Naive thymus-derived CD4-positive, alpha-beta T cell (primary cell): ENCODE results near the gene RAPGEF5. TPM values are rescaled to one million over a fixed set of nuclear protein-coding genes. Genes with fewer than 3 reads are reported as not detected.

Source experiments
- ATAC-seq: fragments of 150-1000 bp; cut with Tn5 transposase; 2 replicates; pipeline ENCODE4 v1.10.0; 2021; ENCODE audit warnings: mild to moderate bottlenecking, moderate library complexity
- CTCF ChIA-PET: fragments of 350-600 bp; sonication (Branson Sonifier 250); formaldehyde crosslinking; loops from one replicate; lab custom pipeline; 2021; ENCODE audit warnings: antibody characterized with exemption; lab: Charles Lee
- POLR2A ChIA-PET: fragments of 350-600 bp; sonication (Branson Sonifier 250); formaldehyde crosslinking; loops from one replicate; lab custom pipeline; 2021; ENCODE audit warnings: antibody characterized with exemption, inconsistent platforms; lab: Charles Lee
- DNase-seq, 9 donors: peaks; one replicate each; pipeline versions ENCODE4 v3.0.0 to v3.0.0-alpha.2; 2020 to 2022; ENCODE audit warnings: mixed read lengths in 1 of 9
- H3K27ac ChIP-seq: one replicate; pipeline ENCODE4 v1.7.0; 2013; ENCODE audit warnings: mild to moderate bottlenecking, low read depth, low read length, moderate library complexity
- H3K27me3 ChIP-seq, 2 donors: one replicate each; pipeline ENCODE4 v1.7.0; 2013; ENCODE audit warnings: low read length in 2 of 2, mild to moderate bottlenecking in 2 of 2, moderate library complexity in 2 of 2; ENCODE audit not compliant: control insufficient read depth in 2 of 2, insufficient read depth in 2 of 2
- H3K36me3 ChIP-seq, 3 experiments: 1 replicate in 2 of 3; 2 replicates in 1 of 3; pipeline ENCODE4 v1.7.0; 2013; ENCODE audit warnings: low read length in 3 of 3, mild to moderate bottlenecking in 3 of 3, moderate library complexity in 1 of 3; ENCODE audit not compliant: insufficient read depth in 3 of 3, control insufficient read depth in 2 of 3
- H3K4me1 ChIP-seq, 2 donors: one replicate each; pipeline ENCODE4 v1.7.0; 2013; ENCODE audit warnings: low read length in 2 of 2, mild to moderate bottlenecking in 2 of 2, moderate library complexity in 1 of 2; ENCODE audit not compliant: control insufficient read depth in 2 of 2, insufficient read depth in 2 of 2
- H3K4me3 ChIP-seq: 2 replicates; pipeline ENCODE4 v1.7.0; 2013; ENCODE audit warnings: mild to moderate bottlenecking, low read length
- H3K9me3 ChIP-seq, 3 experiments: 1 replicate in 2 of 3; 2 replicates in 1 of 3; pipeline ENCODE4 v1.7.0; 2013; ENCODE audit warnings: low read length in 3 of 3; ENCODE audit not compliant: control insufficient read depth in 2 of 3
- H3K27ac Mint-ChIP-seq, 9 donors: one replicate each; pipeline ENCODE4 v1.8.0; 2020 to 2022; ENCODE audit warnings: mixed read lengths in 9 of 9, mild to moderate bottlenecking in 8 of 9, moderate library complexity in 5 of 9, inconsistent platforms in 2 of 9
- H3K27me3 Mint-ChIP-seq, 5 donors: one replicate each; pipeline ENCODE4 v1.8.0; 2021 to 2022; ENCODE audit warnings: mixed read lengths in 5 of 5, mild to moderate bottlenecking in 1 of 5
- H3K36me3 Mint-ChIP-seq, 5 donors: one replicate each; pipeline ENCODE4 v1.8.0; 2020 to 2022; ENCODE audit warnings: mixed read lengths in 5 of 5, mild to moderate bottlenecking in 3 of 5, inconsistent platforms in 1 of 5
- H3K4me1 Mint-ChIP-seq, 7 donors: one replicate each; pipeline ENCODE4 v1.8.0; 2020 to 2022; ENCODE audit warnings: mixed read lengths in 7 of 7, mild to moderate bottlenecking in 3 of 7, inconsistent platforms in 1 of 7
- H3K4me3 Mint-ChIP-seq, 10 donors: one replicate each; pipeline ENCODE4 v1.8.0; 2020 to 2022; ENCODE audit warnings: mild to moderate bottlenecking in 10 of 10, mixed read lengths in 10 of 10, moderate library complexity in 6 of 10, inconsistent platforms in 2 of 10
- H3K9me3 Mint-ChIP-seq, 11 donors: one replicate each; pipeline ENCODE4 v1.8.0; 2020 to 2022; ENCODE audit warnings: mixed read lengths in 11 of 11, mild to moderate bottlenecking in 4 of 11, inconsistent platforms in 1 of 11, moderate library complexity in 1 of 11
- intact Hi-C, 2 donors: fragments of 100-400 bp; cut with micrococcal nuclease; formaldehyde crosslinking; loops; one replicate each; pipeline ENCODE4 v1.15.1; 2023
- polyA plus RNA-seq, 2 donors: library from polyadenylated mRNA; unstranded; fragments of 300-500 nt; fragmentation: Illumina TruSeq; gene quantifications; one replicate each; pipeline ENCODE4 v1.2.3, GENCODE V29; 2021
- total RNA-seq, 6 experiments: library from RNA in 5 of 6; stranded (reverse) in 5 of 6; gene quantifications; 1 replicate in 5 of 6; 2 replicates in 1 of 6; pipeline ENCODE4 v1.2.3 and lab custom pipeline; 2021 to 2026

The RAPGEF5 gene
- total and polyA plus RNA-seq, 7 experiments from 2014 or later: 0.17 to 0.93 TPM; not detected in 5

DNA sequence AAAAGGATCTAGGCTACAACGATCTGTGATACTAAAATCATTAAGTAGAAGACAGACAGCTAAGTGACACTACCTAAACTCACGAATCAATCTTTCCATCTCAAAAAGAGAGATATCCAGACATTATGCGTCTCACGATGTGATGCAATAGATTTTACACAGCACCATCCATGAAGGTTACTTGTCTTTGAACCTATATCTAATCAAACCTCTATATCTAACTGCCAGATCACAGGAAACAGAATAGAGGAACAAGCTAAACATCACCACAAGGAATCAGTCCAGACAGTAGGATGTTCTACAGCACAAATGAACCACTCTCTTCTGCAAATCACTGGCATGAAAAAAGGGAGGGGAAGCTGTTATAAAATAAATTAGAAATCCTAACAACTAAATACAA lies 4.1 kb downstream of the RAPGEF5 start:
- Mint-ChIP-seq H3K9me3 (peaks cover 1 to 21% (median 7%) of the 10 kb centered on the region in 11 donors), H3K36me3 (peaks cover 0 to 6% (median 0%) of the 10 kb centered on the region in 5 donors), H3K27ac (no peak overlapping the region), H3K4me1 (peaks cover 0 to 14% (median 11%) of the 10 kb centered on the region in 7 donors), H3K4me3 (no peak overlapping the region), H3K27me3 (peaks cover 26 to 55% (median 46%) of the 10 kb centered on the region in 5 donors)
- Histone ChIP-seq H3K4me1 (no peaks in the 10 kb centered on the region), H3K4me3 (no peak overlapping the region), H3K27me3 (no peaks in the 10 kb centered on the region), H3K36me3 (no peaks in the 10 kb centered on the region), H3K27ac (no peak overlapping the region), H3K9me3 (no peaks in the 10 kb centered on the region)
- DNase-seq (no peak), ATAC-seq (no peak)
- intact Hi-C loops: no loop called here
- ChIA-PET CTCF (no interaction called here), POLR2A (no interaction called here)

DNA sequence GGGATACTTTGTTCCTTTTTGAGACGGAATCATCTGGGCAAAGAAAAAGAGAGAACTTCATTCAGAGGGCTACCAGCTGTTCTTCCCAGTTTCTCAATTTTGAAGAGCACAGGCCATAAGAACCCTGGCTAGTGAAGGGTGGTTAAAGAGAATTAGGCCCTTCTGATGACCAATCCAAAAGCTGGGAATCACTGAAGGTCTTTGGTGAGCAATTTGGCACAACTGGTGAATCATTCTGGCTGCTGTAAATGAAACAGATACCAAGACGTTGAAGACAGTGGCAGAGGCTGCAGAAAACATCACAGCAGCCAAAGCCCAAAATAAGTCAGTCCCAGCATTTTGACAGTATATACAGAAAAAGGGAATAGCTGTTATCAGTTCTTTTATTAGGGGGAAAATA lies 5.1 kb downstream of the RAPGEF5 start:
- Mint-ChIP-seq H3K27me3 (peaks cover 21 to 47% (median 42%) of the 10 kb centered on the region in 5 donors), H3K36me3 (peaks cover 0 to 6% (median 0%) of the 10 kb centered on the region in 5 donors)

DNA sequence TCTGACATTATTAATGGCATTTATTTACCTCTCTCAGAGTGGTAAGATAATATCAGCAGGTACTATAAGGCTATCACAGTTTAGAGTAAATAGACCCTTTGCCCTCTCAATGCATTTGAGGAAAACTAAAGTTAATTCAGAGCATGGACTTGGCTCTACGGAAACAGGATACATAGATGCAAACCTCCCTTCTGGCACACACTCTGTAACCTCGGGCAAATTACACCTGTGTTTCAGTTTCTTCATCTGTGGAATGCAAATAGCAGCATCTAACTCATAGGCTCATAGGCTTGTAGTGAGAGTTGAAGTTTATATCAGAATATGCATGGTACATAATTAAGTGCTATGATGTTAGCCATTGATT lies 5.6 kb downstream of the RAPGEF5 start:
- H3K4me3 Mint-ChIP-seq: no peak overlapping the region
- Histone ChIP-seq H3K4me3 (no peak overlapping the region), H3K36me3 (no peaks in the 10 kb centered on the region), H3K9me3 (no peaks in the 10 kb centered on the region), H3K27me3 (no peaks in the 10 kb centered on the region), H3K4me1 (no peaks in the 10 kb centered on the region), H3K27ac (no peak overlapping the region)
- H3K27me3 Mint-ChIP-seq: peaks cover 22 to 50% (median 48%) of the 10 kb centered on the region in 5 donors
- DNase-seq: no peak
- H3K9me3 Mint-ChIP-seq: peaks cover 1 to 21% (median 7%) of the 10 kb centered on the region in 11 donors
- ChIA-PET POLR2A (no interaction called here), CTCF (no interaction called here)
- no peak for ATAC-seq
- H3K4me1 Mint-ChIP-seq: peaks cover 0 to 8% (median 7%) of the 10 kb centered on the region in 7 donors
- H3K36me3 Mint-ChIP-seq: peaks cover 0 to 6% (median 0%) of the 10 kb centered on the region in 5 donors
- H3K27ac Mint-ChIP-seq: no peak overlapping the region
- intact Hi-C loops: no loop called here

More for the DNA sequence above, 5.1 kb downstream of the RAPGEF5 start:
- H3K4me1 ChIP-seq: no peaks in the 10 kb centered on the region
- no peaks in the 10 kb centered on the region for H3K9me3 ChIP-seq
- ChIA-PET CTCF (no interaction called here), POLR2A (no interaction called here)
- DNase-seq (no peak), ATAC-seq (no peak)
- Mint-ChIP-seq H3K27ac (no peak overlapping the region), H3K4me3 (no peak overlapping the region), H3K9me3 (peaks cover 1 to 21% (median 7%) of the 10 kb centered on the region in 11 donors), H3K4me1 (peaks cover 0 to 8% (median 7%) of the 10 kb centered on the region in 7 donors)
- H3K4me3 ChIP-seq: no peak overlapping the region
- H3K27me3 ChIP-seq: no peaks in the 10 kb centered on the region
- no peak overlapping the region for H3K27ac ChIP-seq
- intact Hi-C loops: no loop called here
- H3K36me3 ChIP-seq: no peaks in the 10 kb centered on the region

DNA sequence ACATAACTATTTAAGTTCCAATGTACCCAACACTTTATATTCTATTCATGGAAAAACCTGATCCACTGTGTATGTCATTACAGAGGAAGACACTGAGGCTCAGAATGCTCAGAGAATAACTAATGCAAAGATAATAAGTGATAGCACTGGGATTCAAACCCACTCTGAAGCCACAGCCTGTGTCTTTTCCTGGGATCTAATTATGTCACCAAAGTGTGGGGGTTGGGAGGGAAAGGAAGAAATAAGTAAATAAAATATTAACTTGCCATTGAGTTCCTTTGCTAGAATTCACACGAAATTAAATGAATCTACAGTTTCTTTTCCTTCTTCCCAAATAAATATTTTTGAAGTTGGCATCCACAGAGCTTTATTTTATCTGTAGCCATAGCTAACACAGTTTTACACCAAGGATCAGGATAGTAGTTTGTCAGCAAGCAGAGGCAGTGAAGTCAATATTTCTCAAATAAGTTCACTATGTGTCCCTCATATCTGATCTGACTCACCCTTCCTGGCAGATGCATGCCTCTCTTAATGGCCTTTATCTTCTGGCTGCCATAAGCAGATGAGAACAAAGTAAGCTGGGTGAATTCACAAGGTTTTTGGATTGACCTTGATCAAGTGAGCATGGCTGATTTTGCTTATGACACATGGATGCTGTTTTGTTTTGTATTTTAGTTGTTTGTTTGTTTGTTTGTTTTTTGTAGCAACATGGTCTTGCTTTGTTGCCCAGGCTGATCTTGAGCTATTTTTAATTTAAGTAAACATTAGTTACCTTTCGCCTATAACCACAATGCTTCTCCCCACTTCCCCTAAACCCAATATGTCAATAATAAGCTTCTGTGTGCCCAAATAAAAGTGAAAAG lies 6.3 kb downstream of the RAPGEF5 start:
- Histone ChIP-seq H3K27me3 (no peaks in the 10 kb centered on the region), H3K27ac (no peak overlapping the region), H3K4me3 (no peak overlapping the region), H3K4me1 (no peaks in the 10 kb centered on the region), H3K36me3 (no peaks in the 10 kb centered on the region), H3K9me3 (no peaks in the 10 kb centered on the region)
- Mint-ChIP-seq H3K36me3 (peaks cover 0 to 5% (median 0%) of the 10 kb centered on the region in 5 donors), H3K9me3 (peaks cover 1 to 21% (median 7%) of the 10 kb centered on the region in 11 donors), H3K4me3 (no peak overlapping the region), H3K4me1 (peaks cover 0 to 3% (median 2%) of the 10 kb centered on the region in 7 donors), H3K27me3 (peaks cover 17 to 50% (median 46%) of the 10 kb centered on the region in 5 donors), H3K27ac (no peak overlapping the region)
- ChIA-PET POLR2A (no interaction called here), CTCF (no interaction called here)
- intact Hi-C loops: no loop called here
- DNase-seq (no peak), ATAC-seq (no peak)

DNA sequence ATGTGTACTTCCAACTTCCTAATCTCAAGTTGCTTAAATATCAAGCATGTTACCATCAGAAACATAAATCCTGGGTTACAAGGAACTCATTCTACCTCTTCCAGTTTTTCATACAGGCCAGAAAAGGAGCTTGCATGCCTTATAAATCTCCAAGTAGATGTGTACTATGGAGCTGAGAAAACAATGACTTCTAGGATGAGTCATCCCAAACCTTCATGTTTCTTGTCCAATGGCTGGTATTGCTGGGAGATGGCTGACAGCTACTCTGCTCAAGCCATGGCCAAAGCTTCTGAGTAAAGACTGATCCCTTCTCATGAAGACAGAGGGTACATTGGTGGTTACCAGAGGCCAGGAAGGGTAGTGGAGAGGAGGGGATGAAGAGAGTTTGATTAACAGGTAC lies 8.6 kb downstream of the RAPGEF5 start:
- H3K27ac Mint-ChIP-seq: no peak overlapping the region
- POLR2A ChIA-PET: no interaction called here

DNA sequence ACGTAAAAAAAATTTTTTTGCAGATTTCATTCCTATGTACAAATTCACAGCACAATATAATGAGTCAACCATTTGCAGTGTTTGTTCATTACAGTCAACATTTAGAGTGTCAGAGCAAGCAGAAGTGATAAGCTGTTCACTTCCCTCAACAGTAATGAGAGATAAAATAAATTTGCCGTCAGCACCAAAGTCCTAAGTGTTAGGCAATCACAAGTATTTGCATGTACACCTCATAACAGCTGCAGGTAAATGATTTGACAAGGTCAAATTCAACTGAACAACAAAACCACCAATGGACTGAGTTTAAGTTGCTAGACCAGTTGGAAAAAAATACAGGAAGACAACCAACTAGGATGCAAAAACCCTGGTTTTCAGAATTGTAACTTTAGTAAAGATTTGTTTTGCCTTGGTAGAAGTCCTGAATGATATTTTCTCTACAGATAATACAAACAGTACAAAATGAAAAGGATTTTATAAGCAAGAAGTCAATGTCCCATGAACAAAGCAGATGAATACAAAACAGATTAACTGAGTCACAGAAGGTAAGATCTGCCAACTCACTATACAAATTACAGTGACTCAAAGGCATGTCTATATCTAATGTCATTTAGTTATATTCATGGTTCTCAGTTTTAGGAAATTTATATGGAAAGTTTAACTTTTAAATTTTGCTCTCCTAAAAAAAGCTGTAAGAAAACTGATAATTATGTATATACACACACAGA lies 10.4 kb downstream of the RAPGEF5 start:
- POLR2A ChIA-PET: no interaction called here
- Mint-ChIP-seq H3K4me3 (no peak overlapping the region), H3K4me1 (no peaks in the 10 kb centered on the region), H3K36me3 (peaks cover 0 to 3% (median 0%) of the 10 kb centered on the region in 5 donors), H3K9me3 (peaks cover 0 to 1% (median 0%) of the 10 kb centered on the region in 11 donors), H3K27me3 (peaks cover 3 to 28% (median 25%) of the 10 kb centered on the region in 5 donors), H3K27ac (no peak overlapping the region)
- H3K27me3 ChIP-seq: no peaks in the 10 kb centered on the region
- CTCF ChIA-PET: no interaction called here
- H3K4me1 ChIP-seq: no peaks in the 10 kb centered on the region
- DNase-seq (no peak), ATAC-seq (peak; percentile 31)
- intact Hi-C loops: no loop called here
- no peaks in the 10 kb centered on the region for H3K36me3 ChIP-seq
- H3K4me3 ChIP-seq: no peak overlapping the region
- H3K9me3 ChIP-seq: no peaks in the 10 kb centered on the region
- H3K27ac ChIP-seq: no peak overlapping the region

More for the DNA sequence above, 8.6 kb downstream of the RAPGEF5 start:
- H3K27me3 ChIP-seq: no peaks in the 10 kb centered on the region
- H3K4me3 ChIP-seq: no peak overlapping the region
- Mint-ChIP-seq H3K36me3 (peaks cover 0 to 3% (median 0%) of the 10 kb centered on the region in 5 donors), H3K4me1 (no peaks in the 10 kb centered on the region), H3K4me3 (no peak overlapping the region), H3K27me3 (peaks cover 3 to 34% (median 28%) of the 10 kb centered on the region in 5 donors), H3K9me3 (peaks cover 0 to 12% (median 3%) of the 10 kb centered on the region in 11 donors)
- no peaks in the 10 kb centered on the region for H3K36me3 ChIP-seq
- no peak overlapping the region for H3K27ac ChIP-seq
- H3K4me1 ChIP-seq: no peaks in the 10 kb centered on the region
- CTCF ChIA-PET: no interaction called here
- no peaks in the 10 kb centered on the region for H3K9me3 ChIP-seq
- intact Hi-C loops: no loop called here
- DNase-seq (no peak), ATAC-seq (no peak)
